Muscle layer of duodenum (tissue), 2 donors: ENCODE results near the gene ZDHHC1.
"Not testable (repeated sequence)": the region's sequence is repeated elsewhere in the genome, so short reads cannot be mapped to it uniquely, and the experiment has no call there.

Experiments
- H3K27ac ChIP-seq: one replicate; pipeline ENCODE4 v1.7.0; 2013; ENCODE audit warnings: mild to moderate bottlenecking, low read length
- H3K27me3 ChIP-seq: one replicate; pipeline ENCODE4 v1.7.0; 2013; ENCODE audit warnings: low read depth, mild to moderate bottlenecking, control low read depth, low read length
- H3K36me3 ChIP-seq, 2 donors: one replicate each; pipeline ENCODE4 v1.7.0; 2013; ENCODE audit warnings: low read length in 2 of 2, control low read depth in 1 of 2, mild to moderate bottlenecking in 1 of 2; ENCODE audit not compliant: insufficient read depth in 2 of 2, control insufficient read depth in 1 of 2
- H3K4me1 ChIP-seq, 2 donors: one replicate each; pipeline ENCODE4 v1.7.0; 2013; ENCODE audit warnings: low read length in 2 of 2, mild to moderate bottlenecking in 2 of 2, control low read depth in 1 of 2, moderate library complexity in 1 of 2; ENCODE audit not compliant: insufficient read depth in 2 of 2, control insufficient read depth in 1 of 2
- H3K4me3 ChIP-seq, 2 donors: one replicate each; pipeline ENCODE4 v1.7.0; 2013; ENCODE audit warnings: low read length in 2 of 2, low read depth in 1 of 2, mild to moderate bottlenecking in 1 of 2
- H3K9me3 ChIP-seq, 2 donors: one replicate each; pipeline ENCODE4 v1.7.0; 2013; ENCODE audit warnings: low read length in 2 of 2, control low read depth in 1 of 2, mild to moderate bottlenecking in 1 of 2; ENCODE audit not compliant: control insufficient read depth in 1 of 2
- donor health status: healthy.

ZDHHC1 gene

DNA sequence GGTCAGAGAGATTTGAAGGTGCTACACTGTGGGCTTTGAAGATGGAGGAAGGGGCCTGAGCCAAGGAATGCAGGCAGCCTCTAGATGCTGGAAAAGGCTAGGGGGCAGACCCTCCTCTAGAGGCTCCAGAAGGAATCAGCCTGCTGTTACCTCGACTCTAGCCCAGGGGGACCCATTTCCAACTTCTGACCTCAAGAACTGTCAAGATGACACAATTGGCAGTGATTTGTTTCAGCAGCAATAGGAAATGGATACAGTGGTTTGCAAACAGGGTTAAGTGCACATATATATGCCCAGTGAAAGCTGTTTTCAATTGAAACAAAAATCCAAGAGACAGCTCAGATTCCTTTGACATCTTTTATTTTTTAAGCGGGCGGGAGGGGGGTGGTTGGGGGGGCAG is 3.7 kb upstream of the ZDHHC1 start:
- H3K9me3 ChIP-seq, result no peaks in the 10 kb centered on the region
- H3K27me3 ChIP-seq, result no peaks in the 10 kb centered on the region
- no peaks in the 10 kb centered on the region for H3K36me3 ChIP-seq
- H3K27ac ChIP-seq, result no peak overlapping the region
- no peak overlapping the region for H3K4me3 ChIP-seq
- peaks cover 0 to 9% of the 10 kb centered on the region in 2 donors for H3K4me1 ChIP-seq

DNA sequence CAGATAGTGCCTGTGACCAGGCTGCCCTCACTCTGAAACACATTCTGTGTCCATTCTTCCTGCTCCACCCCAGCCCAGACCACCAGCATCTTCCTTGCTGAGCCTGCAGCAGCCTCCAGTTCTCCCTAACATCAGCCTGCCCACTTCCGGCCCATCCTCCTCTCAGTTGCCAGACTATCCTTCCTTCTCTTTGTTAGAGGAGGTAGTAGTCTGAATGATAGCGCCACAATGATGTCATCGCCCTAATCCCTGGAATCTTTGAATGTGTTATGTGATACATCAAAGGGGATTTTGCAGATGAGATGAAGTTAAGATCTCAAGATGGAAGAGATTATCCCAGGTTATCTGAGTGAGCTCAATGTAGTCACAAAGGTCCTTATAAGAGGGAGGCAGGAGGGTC is 3.2 kb upstream of the ZDHHC1 start:
- Histone ChIP-seq H3K4me3 (no peak overlapping the region), H3K36me3 (no peaks in the 10 kb centered on the region), H3K4me1 (peaks cover 0 to 9% of the 10 kb centered on the region in 2 donors), H3K9me3 (no peaks in the 10 kb centered on the region), H3K27ac (no peak overlapping the region), H3K27me3 (no peaks in the 10 kb centered on the region)

GRCh38 chr16:67417333-67418061 is 1.2 kb upstream of the ZDHHC1 start:
- H3K9me3 ChIP-seq, result no peaks in the 10 kb centered on the region
- H3K4me3 ChIP-seq, result no peak overlapping the region
- H3K36me3 ChIP-seq, result no peaks in the 10 kb centered on the region
- H3K27me3 ChIP-seq, result no peaks in the 10 kb centered on the region
- peaks cover 0 to 9% of the 10 kb centered on the region in 2 donors for H3K4me1 ChIP-seq
- H3K27ac ChIP-seq, result no peak overlapping the region

DNA sequence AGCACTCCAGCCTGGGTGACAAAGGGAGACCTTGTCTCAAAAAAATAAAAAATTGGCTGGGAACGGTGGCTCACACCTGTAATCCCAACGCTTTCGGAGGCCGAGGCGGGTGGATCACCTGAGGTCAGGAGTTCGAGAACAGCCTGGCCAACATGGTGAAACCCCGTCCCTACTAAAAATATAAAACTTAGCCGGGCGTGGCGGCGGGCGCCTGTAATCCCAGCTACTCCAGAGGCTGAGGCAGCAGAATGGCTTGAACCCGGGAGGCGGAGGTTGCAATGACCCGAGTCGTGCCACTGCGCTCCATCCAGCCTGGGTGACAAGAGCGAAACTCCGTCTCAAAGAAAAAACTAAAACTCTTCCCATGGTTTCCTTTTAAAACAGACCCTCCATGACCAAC is 856 bp downstream of the ZDHHC1 start:
- peak overlapping the region; percentile 49 for H3K27ac ChIP-seq
- not testable (repeated sequence) for H3K27me3 ChIP-seq, H3K9me3 ChIP-seq, H3K4me1 ChIP-seq, H3K36me3 ChIP-seq
- peak overlapping the region; percentile 67 to 71 for H3K4me3 ChIP-seq

DNA sequence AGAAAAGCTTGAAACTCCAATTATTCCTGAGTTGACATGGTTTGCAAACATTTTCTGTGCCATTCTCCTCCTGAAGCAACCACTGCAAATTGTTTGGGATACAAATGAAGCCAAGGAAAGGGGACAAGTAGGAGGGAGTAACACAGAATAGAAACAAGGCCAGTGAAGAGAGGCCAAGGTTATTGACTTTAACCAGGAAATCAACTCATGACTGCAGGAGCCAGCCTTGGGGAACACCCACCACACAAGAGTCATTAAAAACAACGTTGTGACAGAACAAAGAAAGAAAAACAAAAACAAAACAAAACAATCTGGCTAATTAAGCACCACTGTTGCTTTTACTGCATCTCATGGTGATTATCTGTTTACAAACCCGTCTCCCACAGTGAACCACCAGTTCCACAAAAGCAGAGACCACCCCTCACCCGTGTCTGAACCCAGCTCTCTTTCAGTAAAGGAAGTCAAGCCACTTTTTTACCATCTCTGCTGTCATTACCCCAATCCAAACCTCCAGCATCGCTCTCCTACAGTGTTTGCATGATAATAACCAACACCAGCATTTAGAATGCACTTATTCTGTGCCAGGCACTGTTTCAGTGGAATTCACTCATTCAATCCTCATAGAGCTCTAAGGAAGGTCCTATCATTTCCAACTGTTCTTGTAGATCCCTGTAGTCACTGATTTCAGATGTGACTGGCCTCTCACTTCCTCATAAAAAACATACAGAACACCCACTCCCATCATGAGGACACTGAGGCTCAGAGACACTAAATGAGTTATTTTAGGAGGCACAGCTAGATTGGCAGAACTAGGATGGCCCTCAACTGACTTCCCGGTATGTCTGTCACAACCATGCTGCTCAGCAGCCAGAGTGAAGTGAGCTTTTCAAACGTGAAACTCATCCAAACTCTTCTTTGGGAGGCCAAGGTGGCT is 2.0 kb downstream of the ZDHHC1 start:
- Histone ChIP-seq H3K4me1 (peaks cover 0 to 9% of the 10 kb centered on the region in 2 donors), H3K9me3 (no peaks in the 10 kb centered on the region), H3K27ac (no peak overlapping the region), H3K36me3 (peaks cover 0 to 2% of the 10 kb centered on the region in 2 donors), H3K4me3 (no peak overlapping the region), H3K27me3 (no peaks in the 10 kb centered on the region)

DNA sequence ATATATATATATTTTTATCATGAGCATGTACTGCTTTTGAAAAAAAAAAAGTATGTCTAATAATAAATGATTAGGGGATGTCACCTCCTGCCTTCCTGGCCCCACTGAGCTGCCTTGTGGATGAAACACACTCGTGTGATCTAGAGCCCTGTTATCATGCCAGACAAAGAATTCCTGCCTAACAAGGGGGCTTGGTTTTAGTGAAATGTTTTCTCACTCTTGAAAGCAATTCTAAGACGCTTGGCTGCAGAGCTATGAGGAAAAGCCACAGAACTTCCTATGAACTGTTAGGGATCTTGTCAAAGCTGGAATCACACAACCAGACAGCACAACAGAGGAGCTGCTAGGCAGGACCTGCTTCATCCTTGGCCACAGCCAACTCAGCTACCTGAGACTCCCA is 4.0 kb downstream of the ZDHHC1 start:
- Histone ChIP-seq H3K36me3 (peaks cover 0 to 4% of the 10 kb centered on the region in 2 donors), H3K4me3 (no peak overlapping the region), H3K27me3 (no peaks in the 10 kb centered on the region), H3K4me1 (peaks cover 0 to 9% of the 10 kb centered on the region in 2 donors), H3K9me3 (no peaks in the 10 kb centered on the region), H3K27ac (no peak overlapping the region)

DNA sequence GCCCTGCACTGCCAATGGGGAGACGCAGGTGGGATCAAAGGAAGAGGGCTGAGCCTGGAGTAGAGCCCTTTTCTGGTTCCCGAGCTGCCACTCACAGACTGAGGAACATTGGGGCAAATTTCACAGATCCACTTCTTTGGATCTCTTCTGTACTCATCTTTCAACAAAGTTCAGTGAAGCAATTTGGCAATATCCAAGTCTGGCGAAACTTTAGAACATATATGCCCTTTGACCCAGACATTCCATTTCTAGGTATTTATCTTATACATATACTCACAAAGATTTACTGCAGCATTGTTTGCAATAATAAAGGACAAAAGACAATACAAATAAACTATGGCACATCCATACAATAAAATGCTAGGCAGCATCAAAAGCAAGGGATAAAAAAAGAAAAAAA is 4.9 kb downstream of the ZDHHC1 start:
- Histone ChIP-seq H3K4me3 (no peak overlapping the region), H3K27me3 (no peaks in the 10 kb centered on the region), H3K27ac (no peak overlapping the region), H3K9me3 (no peaks in the 10 kb centered on the region), H3K36me3 (peaks cover 0 to 4% of the 10 kb centered on the region in 2 donors), H3K4me1 (peaks cover 0 to 14% of the 10 kb centered on the region in 2 donors)

DNA sequence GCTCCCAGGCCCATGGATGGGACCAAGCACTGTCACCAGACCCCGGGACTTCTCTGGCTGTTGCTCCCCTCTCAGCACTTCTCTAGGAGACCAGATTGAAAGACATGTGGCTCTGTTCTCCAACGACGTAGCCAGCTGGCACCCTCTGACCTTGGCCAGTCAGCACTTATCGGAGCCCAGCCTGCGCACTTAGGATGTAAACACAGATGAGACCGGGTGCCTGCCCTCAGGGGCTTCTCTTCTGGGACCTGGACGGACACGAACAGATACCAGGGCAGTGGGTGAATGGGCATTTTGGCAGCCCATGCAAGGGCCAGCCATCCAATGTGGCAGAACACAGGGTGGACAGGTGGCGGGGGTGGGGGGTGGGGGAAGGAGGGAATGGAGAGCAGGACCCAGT is 6.6 kb downstream of the ZDHHC1 start:
- Histone ChIP-seq H3K27me3 (no peaks in the 10 kb centered on the region), H3K36me3 (peaks cover 0 to 4% of the 10 kb centered on the region in 2 donors), H3K27ac (no peak overlapping the region), H3K4me3 (no peak overlapping the region), H3K4me1 (peaks cover 0 to 12% of the 10 kb centered on the region in 2 donors), H3K9me3 (no peaks in the 10 kb centered on the region)

GRCh38 chr16:67407788-67408452 is 8.4 kb downstream of the ZDHHC1 start:
- Histone ChIP-seq H3K4me3 (no peak overlapping the region), H3K4me1 (peaks cover 0 to 12% of the 10 kb centered on the region in 2 donors), H3K27me3 (no peaks in the 10 kb centered on the region), H3K36me3 (peaks cover 0 to 4% of the 10 kb centered on the region in 2 donors), H3K27ac (no peak overlapping the region), H3K9me3 (no peaks in the 10 kb centered on the region)

GRCh38 chr16:67407176-67407787 is 9.0 kb downstream of the ZDHHC1 start:
- H3K9me3 ChIP-seq, result no peaks in the 10 kb centered on the region
- no peak overlapping the region for H3K4me3 ChIP-seq
- H3K27ac ChIP-seq, result peak overlapping the region; percentile 80
- peaks cover 0 to 12% of the 10 kb centered on the region in 2 donors for H3K4me1 ChIP-seq
- H3K36me3 ChIP-seq, result peaks cover 0 to 4% of the 10 kb centered on the region in 2 donors
- no peaks in the 10 kb centered on the region for H3K27me3 ChIP-seq
